SK-N-MC (cell line): ENCODE results near the gene DPH5.
A peak's percentile ranks its signal among the peaks of the same experiment; 100 is the strongest.

Experiments
- EZH2 ChIP-seq: fragments of 200-600 bp; sonication (generic); IDR thresholded peaks from one replicate; pipeline ENCODE4 v1.6.1; 2017; ENCODE audit warnings: antibody characterized with exemption
- POLR2AphosphoS5 ChIP-seq: IDR thresholded peaks from 2 replicates; pipeline ENCODE4 v1.6.1; 2012; ENCODE audit warnings: mild to moderate bottlenecking, low read depth, low read length, borderline replicate concordance

GRCh38 chr1:101027194-101027772, 1.7 kb upstream of the DPH5 start:
- TF ChIP-seq EZH2, result no peak
- 0 out of 2 replicates have a peak, but pooled peaks have one; percentile 8 for TF ChIP-seq POLR2AphosphoS5
